Activated T-cell treated with anti-CD3 and anti-CD28 coated beads for 48 hours (primary cell): Measurements from ENCODE around the gene KRIT1.
"Not testable (repeated sequence)": the region's sequence is repeated elsewhere in the genome, so short reads cannot be mapped to it uniquely, and the experiment has no call there.

Experiments used
- DNase-seq: peaks from one replicate; pipeline ENCODE4 v3.0.0-alpha.2; 2020; ENCODE audit warnings: low read depth

KRIT1 gene

DNA sequence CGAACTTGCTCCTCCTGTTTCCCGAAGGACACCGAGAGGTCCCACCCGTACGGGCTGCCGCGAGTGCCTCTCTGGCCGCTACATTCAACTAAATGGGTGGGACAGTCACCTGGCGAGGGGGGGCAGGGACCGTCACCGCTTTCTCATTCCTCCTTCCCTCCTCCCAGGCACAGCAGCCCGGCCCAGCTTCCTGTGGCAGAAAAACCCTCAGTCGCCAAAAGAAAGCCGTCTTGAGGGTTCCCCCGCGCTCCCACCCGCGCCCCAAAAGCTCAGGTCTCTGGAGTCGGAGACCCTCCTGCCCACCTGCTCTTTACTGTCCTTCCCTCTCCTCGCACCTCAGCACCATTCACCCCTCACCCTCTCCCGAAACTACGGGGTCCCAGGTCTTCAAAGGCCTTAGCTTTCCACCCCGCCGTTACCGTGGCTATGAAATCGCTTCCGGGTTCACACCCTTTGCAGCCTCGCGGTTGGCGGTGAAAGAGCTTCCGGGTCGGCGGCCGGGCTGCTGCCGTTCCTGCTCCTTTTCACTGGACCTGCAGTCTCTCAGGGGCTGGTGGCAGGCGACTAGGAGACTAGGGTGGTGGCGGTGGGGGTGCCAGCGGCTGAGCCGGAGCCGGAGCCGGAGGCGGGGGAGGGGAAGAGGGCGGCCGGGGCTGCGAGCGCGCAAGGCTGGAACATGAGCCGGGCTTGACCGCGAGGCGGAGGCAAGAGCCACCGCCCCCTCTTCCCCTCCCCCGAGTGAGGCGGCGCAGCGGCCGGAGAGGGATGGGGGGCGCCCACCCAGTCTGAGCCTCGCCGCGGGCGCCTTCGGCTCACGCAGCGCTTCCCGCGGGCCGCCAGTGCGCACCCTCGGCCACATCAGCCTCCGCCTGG, at the start of gene KRIT1, which contains the start of gene ANKIB1:
KRIT1 (minus strand) TSS at position 428 of the 873 bp plus-strand sequence. CDS start 3,779 bp downstream, outside the sequence.
ANKIB1 (plus strand) TSS at position 488 of the 873 bp plus-strand sequence. CDS start 49,005 bp downstream, outside the sequence.
- DNase-seq: peak; percentile 80

DNA sequence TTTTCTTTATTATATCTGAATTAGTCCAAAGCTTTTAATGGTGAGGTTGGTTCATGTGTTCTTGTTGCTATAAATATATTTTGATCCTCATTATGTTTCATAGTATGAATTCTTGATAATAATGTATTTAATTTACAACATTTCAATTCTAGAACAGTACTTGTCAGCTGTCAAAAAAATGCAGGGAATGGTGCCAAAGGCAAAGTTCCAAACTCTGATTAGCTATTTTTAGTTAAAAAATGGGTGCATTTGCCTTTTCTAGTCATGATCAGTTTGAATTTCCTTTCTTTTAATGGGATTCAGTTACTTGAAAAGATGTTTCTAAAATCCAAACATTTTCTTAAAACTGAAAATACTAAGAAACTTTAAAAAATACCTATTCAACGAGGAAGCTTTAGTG, 49.7 kb upstream of the KRIT1 start:
- DNase-seq: no peak

DNA sequence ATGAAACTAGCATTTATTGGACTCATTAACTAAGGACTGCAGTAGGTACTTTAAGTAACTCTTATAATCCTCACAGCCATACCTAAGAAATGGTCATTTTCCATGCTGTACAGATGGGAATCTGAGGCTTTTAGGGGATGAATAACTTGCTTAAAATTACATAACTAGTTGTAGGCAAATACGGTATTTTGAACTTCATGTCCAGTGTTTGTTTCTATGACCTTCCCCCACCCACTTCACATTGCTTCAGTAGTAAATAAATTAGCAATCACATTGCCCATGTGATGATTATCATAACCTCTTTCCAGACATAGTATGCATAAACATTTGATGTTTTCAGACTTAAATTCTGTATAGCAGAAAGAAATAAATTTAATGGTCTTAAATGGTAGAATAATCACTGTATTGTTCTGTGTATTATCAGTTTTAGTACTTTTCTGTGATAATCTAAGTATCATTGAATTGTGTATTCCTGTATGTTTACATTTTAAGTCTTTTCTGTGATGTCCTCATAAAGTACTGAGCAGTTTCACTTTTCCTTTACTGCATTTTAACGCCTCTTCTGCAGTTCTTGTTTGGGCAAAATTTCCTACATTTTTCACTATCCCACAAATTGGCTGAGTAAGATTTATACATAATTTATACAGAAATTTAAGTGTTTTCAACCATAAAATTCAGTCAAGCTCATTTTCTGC, 48.3 kb upstream of the KRIT1 start:
- DNase-seq: no peak

DNA sequence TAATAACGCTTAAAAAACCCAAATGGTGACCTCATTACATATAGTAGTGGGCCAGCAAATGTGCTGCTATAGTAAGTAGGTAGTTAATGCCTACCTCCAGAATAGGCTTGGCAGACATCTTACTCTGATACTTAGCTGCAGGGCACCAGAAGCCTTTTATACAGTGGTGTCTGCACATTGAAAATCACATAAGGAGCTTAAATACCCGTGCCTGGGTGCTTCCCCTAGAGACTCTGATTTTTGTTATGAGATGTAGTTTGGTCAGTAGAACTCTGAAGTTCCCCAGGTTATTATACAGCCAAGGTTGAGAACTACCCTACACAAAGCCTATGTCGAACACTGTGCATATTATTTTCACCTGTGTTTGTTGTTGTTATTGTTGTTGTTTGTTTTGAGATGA, 47.3 kb upstream of the KRIT1 start:
- DNase-seq: no peak

DNA sequence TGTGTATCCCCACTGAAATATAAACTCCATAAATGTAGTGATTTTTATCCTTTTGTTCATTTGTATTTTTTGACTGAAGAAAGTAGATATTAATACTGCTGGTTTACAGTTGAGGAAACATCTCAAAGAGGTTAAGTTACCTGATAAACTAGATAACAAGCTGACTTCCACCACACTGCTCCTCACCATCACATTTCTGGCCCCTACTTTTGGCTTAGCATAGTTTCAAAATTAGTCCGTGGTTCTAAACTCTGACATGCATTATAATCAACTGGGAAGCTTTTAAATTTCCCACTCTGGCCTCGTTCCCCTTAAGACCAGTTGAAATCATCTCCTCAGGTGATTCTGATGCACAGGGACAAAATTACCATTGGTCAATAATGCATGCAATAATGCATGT, 43.6 kb upstream of the KRIT1 start:
- no peak for DNase-seq

DNA sequence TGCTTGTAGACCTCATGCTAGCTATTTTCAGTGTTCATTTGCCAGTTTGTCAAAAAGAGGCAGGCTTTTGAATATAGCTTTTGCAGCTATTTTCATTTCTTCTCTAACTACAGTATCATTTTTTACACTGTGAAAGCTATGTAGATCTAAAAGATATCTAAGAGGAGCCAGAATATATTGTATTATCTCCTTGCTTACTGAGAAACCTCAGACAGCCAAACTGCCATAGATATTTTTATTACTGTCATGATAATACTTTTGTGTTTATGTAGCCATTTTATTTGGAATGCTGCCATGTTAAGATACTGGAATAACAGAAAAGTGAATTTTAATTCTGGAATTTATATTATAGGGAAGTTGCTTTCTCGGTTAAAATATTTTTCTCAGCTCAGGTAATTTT, 37.2 kb upstream of the KRIT1 start:
- DNase-seq: no peak

DNA sequence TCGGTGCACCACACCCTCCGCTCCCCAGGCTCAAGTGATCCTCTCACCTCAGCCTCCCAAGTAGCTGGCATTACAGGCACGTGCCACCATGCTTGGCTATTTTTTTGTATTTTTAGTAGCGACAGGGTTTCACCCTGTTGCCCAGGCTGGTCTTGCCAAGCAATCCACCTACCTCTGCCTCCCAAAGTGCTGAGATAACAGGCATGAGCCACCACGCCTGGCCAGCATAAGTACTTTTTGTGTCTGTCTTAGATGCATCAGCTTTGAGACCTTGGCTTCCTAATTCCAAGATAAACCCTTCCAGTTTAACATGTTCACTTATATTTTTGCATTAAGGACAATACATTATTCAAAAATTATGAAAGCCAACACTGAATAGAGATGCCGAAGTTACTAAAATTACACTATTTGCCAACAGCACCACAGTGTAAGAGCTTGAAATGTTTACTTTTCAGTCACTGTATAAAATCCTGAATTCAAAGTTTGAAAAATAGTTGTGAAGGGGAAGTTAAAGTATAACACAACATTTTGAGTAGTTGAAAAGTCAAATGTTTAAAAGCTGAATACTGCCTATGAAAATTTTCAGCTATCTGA, 36.6 kb upstream of the KRIT1 start:
- no peak for DNase-seq

DNA sequence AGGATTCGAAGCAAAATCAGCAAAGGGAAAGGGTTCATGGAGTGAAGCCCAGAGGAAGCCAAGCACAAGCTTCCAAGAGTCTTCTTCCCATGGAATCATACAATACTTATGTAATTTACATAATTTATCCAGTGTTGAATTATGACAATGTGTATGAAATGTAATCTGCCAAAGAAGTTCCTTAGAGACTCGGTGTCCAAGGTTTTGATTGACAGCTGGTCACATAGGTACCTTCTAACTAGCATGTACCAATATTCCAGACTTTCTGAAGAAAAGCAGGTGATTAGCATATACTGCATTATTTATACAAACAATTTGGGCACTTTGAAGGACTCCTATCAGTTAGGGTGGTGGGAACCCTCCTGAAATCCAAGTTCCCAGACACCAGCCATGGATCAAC, 35.3 kb upstream of the KRIT1 start:
- DNase-seq: no peak

DNA sequence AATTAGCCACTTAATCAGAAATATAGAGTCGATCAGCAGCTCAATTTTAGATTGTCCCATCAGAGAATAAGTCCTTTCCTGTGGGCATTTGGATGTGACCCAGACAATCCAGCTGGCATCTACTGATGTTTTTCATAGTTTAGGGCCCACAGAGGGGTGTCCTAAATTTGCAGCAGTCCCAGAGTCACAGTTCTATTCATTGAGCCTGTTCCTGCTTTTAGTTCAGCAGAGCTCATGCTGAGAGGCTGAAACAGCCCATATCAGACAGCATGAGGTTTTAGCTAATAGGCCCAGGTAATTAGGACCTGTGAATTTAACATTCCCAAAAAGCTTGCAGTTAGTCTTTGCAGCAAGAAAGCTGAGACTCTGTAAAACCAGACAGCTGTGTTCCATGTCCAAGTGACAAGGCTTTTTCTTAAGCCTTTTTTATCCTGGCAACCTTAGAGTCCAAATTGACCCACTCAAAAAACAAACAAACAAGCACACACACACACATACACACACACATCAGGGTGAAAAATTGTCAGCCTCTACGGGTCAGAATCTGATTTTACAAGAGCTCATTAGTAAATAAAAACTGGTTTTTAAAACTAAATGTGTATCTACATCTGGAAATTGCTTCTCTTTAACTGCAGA, 33.8 kb upstream of the KRIT1 start:
- no peak for DNase-seq

DNA sequence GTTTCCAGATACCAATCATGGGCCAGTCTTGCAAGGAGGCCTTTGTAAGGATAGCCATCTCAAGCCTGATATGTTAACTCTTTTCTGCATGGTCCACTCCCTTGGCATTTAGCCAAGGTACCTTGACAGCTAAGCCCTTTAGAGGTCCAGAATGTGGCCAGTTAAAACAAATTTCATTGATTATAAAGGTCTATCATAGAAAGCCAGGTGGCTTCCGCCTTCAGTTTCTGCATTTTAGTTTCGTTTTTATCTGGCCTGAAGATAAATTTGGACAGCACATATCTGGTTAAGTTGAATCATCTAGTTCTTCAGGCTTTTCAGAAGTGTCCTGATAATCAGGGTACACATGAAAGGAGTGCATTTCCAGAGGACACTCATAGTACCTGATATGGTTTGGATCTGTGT, 30.7 kb upstream of the KRIT1 start:
- no peak for DNase-seq

DNA sequence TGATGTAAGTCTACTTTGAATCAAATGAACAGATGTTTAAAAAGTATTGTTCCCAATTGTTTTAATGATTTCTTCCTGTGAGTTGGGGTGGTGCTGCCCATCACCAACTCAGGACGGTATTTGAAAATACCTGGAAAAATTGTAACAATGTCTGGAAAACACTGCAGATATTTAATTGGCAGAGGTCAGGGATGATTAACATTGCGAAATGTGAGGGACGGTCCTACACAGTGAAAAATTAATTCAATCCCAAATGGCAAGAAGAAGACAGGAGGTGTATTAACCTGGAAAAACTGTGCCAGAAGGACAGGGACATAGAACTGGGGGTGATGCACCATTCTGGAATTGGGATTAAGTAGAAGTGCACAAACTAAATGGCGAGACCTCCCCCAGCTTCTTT, 29.6 kb upstream of the KRIT1 start:
- no peak for DNase-seq

DNA sequence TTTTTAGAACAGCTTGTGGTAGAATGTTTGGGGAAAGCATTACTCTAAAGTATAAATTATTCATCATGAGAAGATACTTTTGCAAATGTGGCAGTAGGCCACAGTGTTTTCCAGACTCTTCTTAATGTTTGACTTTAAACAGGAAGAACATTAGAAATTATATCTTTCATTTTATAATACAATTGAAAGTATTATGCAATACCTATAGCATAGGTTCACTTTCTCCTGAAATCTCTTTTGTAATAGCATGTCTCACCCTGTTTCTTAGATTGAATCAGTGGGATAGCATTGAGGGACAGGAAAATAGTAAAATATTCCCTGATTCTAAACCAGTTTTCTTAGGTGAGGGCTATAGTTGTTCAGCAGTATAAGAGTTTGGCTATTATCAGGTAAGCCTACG, 23.2 kb upstream of the KRIT1 start:
- DNase-seq: no peak

DNA sequence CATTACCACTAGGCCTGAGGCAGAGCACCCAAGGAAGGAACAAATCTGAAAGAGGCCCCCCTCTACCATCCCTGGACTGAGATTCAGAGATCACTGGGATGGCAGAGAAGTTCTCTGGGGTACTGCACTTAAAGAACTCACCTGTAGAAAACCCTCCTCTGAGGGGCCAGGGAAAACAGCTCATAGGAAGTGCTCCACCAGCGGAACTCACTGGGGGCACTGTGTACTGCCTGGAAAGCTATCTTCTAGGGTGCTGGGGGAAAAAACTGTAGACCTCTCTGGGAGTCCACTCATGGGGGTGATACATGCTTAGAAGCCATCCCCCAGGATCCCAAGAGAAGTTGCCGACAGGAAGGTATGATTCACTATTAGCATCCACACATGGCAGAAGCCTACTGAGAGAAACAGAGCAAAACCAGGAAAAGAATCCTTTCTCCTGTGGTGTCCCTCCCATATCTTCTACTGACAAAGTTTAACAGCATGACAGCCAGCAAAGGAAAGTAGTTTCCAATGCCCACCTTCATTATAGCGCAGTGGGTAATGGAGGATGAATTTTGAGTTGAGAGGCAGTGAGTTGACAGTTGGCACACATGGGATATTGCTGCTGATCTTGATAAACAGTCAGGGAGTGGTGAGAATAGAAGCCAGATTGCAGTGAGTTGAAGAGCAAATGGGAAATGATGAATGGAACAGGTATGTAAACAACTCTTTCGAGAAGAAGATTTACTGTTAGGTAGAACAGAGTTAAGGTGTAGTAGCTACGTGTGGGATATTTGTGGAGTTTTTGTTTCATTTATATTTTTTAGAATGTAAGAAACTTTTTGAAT, 20.9 kb upstream of the KRIT1 start:
- DNase-seq: no peak

DNA sequence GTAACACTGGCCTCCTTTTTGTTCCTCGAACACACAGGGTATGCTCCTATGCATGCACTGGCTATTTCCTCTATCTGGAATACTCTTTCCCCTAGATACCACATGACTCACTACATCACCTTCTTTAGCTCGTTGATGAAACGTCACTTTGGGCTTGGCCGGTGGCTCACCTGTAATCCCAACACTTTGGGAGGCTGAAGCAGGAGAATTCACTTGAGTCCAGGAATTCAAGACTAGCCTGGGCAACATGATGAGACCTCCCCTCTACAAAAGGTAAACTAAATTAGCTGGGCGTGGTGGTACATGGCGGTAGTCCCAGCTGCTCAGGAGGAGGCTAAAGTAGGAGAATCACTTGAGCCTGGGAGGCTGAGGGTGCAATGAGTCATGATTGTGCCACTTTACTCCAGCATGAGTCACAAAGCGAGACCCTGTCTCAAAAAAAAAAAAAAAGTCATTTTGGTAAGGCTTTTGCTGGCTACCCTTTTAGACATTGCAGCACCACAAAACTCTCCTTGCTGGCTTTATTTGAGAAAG, 14.6 kb upstream of the KRIT1 start:
- DNase-seq: no peak

DNA sequence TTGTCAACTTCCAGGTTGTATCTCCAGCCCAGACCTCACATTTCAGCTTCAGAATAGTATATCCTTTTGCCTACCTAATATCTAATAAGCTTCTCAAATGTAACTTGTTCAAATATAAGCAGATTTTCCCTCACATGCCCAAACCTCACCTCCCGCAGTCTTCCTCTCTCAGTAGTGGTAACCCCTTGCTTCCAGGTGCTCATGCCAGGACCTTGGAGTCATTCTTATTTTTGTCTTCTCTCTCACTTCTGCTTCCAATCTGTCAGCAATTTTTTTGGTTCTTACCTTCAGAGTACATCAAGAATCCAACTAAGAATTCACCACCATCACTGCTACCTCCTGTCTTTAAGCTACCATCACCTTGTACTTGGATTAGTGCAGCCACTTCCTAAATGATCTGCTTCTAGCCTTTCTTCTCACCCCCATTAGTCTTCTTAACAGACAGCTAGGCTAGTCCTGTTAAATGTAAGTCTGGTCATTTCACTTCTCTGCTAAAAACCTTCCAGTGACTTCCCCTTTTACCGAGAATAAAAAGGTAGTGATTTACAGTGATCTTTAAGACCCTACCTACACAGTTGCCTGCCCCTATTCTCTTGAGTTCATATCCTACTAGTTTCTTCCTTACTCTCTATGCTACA, 14.0 kb upstream of the KRIT1 start:
- no peak for DNase-seq

DNA sequence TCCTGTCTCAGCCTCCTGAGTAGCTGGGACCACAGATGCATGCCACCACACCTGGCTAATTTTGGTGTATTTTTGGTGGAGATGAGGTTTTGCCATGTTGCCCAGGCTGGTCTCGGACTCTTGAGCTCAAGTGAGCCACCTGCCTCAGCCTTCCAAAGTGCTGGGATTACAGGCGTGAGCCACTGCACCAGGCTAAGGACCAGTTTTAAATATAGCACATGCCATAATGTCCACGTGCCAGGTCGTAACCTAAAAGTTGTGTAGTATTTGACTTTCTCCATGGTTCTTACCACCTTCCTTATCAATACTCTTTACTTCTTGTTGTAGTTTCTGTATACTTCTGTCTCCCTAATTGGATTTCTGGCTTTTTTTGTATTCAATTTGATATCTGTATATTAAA, 13.3 kb upstream of the KRIT1 start:
- no peak for DNase-seq

DNA sequence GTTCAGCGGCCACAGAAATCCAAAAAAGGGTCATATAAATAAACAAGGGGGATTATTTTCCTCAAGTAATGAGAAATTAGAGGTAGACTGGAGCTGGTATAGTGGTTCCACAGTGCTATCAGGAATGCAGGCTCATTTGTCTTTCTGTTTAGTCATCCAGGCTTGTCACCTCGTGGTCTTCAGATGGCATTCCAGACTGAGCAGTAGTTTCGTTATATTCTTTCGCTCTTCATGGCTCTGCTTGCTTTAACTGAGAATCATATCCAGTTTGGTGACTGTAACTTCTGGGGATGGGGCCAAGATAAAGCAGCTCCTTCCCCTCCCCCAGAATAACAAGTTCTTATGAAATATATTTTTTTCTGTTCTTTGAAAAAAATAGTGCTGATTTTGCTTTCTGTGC, 9.6 kb upstream of the KRIT1 start:
- no peak for DNase-seq

DNA sequence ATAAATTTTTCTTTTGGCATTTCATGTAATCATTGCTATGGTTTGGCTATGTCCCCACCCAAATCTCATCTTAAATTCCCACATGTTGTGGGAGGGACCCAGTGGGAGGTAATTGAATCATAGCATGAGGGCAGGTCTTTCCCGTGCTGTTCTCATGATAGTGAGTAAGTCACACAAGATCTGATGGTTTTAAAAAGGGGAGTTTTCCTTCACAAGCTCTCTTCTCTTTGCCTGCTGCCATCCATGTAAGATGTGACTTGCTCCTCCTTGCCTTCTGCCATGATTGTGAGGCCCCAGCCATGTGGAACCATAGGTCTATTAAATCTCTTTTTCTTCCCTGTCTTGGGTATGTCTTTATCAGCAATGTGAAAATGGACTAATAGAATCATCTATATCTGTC, 9.1 kb upstream of the KRIT1 start:
- DNase-seq: not testable (repeated sequence)

DNA sequence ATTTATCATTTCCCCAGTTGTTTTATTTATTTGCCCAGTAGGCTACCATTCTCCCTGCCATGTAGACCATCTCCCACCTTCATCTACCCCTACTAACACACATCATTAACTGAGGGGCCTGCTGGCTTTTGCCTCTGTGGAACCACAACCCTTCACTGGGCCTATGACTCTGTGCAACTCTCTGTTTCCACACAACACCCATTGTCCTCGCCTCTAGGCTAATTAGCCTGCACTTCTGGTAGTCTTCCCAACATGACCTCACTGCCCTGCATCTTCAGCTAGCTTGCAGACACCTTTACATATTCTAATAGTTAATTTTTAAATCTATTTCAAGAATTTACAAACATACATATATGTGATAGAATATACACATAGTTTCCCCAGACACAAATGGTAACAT, 7.5 kb upstream of the KRIT1 start:
- DNase-seq: no peak

DNA sequence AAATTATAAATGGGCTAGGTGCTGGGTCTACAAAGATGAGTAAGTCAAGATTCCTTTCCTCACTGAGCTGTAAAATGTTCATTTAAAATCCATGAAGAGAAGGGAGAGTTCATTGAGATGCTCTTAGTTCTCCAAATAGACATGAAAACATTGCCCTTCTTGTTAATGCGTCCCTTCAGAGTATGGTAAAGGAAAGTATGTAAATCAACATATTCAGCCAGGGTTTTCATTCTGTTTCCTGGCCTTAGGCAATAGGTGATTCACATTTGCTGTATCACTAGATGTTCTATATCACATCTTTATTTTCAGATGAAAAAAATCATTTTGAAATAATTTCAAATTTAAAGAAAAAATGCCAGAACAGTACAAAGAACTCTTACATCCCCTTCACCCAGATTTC, 5.5 kb upstream of the KRIT1 start:
- DNase-seq: no peak

DNA sequence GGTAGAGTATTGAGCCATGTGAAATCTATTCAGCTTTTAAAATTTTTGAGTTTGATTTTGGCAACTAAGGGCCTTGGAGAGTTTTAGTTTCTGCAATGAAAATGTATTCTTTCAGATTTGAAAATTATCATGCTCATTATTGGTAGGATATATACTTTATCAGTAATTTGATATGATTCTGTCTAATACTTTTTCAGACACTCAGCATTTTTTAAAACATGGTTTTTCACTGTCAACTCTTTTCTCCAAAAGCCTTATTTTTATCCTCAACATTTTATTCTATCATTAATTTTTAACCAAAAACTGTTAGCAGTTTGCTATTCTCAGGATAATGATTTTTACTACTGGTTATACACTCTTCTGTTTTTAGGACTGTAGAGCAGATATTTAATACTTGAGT, 4.9 kb upstream of the KRIT1 start:
- no peak for DNase-seq
